Mesenchymal stem cell (in vitro differentiated cells and primary cell): ENCODE results near the gene MCCD1. TPM values are rescaled to one million over a fixed set of nuclear protein-coding genes. Genes with fewer than 3 reads are reported as not detected.

Experiments
- DNase-seq: peaks from one replicate; pipeline ENCODE4 v3.0.0-alpha.2; 2013
- H2AFZ ChIP-seq: one replicate; pipeline ENCODE4 v1.6.1; 2013; ENCODE audit warnings: low read depth, mild to moderate bottlenecking, control low read depth, inconsistent platforms, low read length, moderate library complexity
- H2AK5ac ChIP-seq: 2 replicates; pipeline ENCODE4 v1.6.1; 2013; ENCODE audit warnings: low read length, moderate library complexity, mild to moderate bottlenecking, inconsistent platforms; ENCODE audit not compliant: severe bottlenecking
- H2BK120ac ChIP-seq: one replicate; pipeline ENCODE4 v1.6.1; 2013; ENCODE audit warnings: low read depth, mild to moderate bottlenecking, inconsistent platforms, low read length, moderate library complexity
- H2BK12ac ChIP-seq, 2 experiments: one replicate each; pipeline ENCODE4 v1.6.1; 2013; ENCODE audit warnings: inconsistent platforms in 2 of 2, low read length in 2 of 2, mild to moderate bottlenecking in 2 of 2, moderate library complexity in 2 of 2, control low read depth in 1 of 2
- H2BK15ac ChIP-seq: one replicate; pipeline ENCODE4 v1.6.1; 2013; ENCODE audit warnings: mild to moderate bottlenecking, low read depth, inconsistent platforms; ENCODE audit not compliant: poor library complexity, severe bottlenecking
- H2BK5ac ChIP-seq: 2 replicates; pipeline ENCODE4 v1.6.1; 2013; ENCODE audit warnings: low read depth, mild to moderate bottlenecking, low read length, control low read depth, inconsistent platforms; ENCODE audit not compliant: poor library complexity, severe bottlenecking
- H3K14ac ChIP-seq, 2 experiments: one replicate each; pipeline ENCODE4 v1.6.1; 2013; ENCODE audit warnings: inconsistent platforms in 2 of 2, low read length in 2 of 2, control low read depth in 1 of 2, mild to moderate bottlenecking in 1 of 2, moderate library complexity in 1 of 2
- H3K18ac ChIP-seq, 2 experiments: one replicate each; pipeline ENCODE4 v1.6.1; 2013; ENCODE audit warnings: inconsistent platforms in 2 of 2, low read length in 2 of 2, control low read depth in 1 of 2, low read depth in 1 of 2, mild to moderate bottlenecking in 1 of 2
- H3K23ac ChIP-seq, 2 experiments: one replicate each; pipeline ENCODE4 v1.6.1; 2013; ENCODE audit warnings: inconsistent platforms in 2 of 2, low read length in 2 of 2, mild to moderate bottlenecking in 2 of 2, moderate library complexity in 2 of 2, control low read depth in 1 of 2
- H3K27ac ChIP-seq: 2 replicates; pipeline ENCODE4 v1.5.1; 2013; ENCODE audit warnings: mild to moderate bottlenecking, moderate library complexity, low read length, control low read depth, inconsistent platforms; ENCODE audit not compliant: poor library complexity, severe bottlenecking
- H3K27me3 ChIP-seq, 2 experiments: 2 replicates each; pipeline versions ENCODE4 v1.6.1 to v1.7.0; 2013; ENCODE audit warnings: low read length in 2 of 2, mild to moderate bottlenecking in 2 of 2, moderate library complexity in 2 of 2, control low read depth in 1 of 2, inconsistent platforms in 1 of 2; ENCODE audit not compliant: control insufficient read depth in 1 of 2, insufficient read depth in 1 of 2
- H3K36me3 ChIP-seq, 2 experiments: 2 replicates each; pipeline versions ENCODE4 v1.6.1 to v1.7.0; 2013; ENCODE audit warnings: low read length in 2 of 2, control low read depth in 1 of 2, inconsistent platforms in 1 of 2, low read depth in 1 of 2, mild to moderate bottlenecking in 1 of 2; ENCODE audit not compliant: insufficient read depth in 2 of 2, control insufficient read depth in 1 of 2
- H3K4ac ChIP-seq, 2 experiments: one replicate each; pipeline ENCODE4 v1.6.1; 2013; ENCODE audit warnings: inconsistent platforms in 2 of 2, low read length in 2 of 2, mild to moderate bottlenecking in 2 of 2, moderate library complexity in 2 of 2, control low read depth in 1 of 2, low read depth in 1 of 2
- H3K4me1 ChIP-seq: 2 replicates; pipeline ENCODE4 v1.6.1; 2013; ENCODE audit warnings: low read depth, low read length, control low read depth; ENCODE audit not compliant: control insufficient read depth, insufficient read depth
- H3K4me2 ChIP-seq: 2 replicates; pipeline ENCODE4 v1.6.1; 2013; ENCODE audit warnings: low read length, mild to moderate bottlenecking, inconsistent platforms; ENCODE audit not compliant: poor library complexity, severe bottlenecking
- H3K4me3 ChIP-seq, 2 experiments: 2 replicates each; pipeline versions ENCODE4 v1.5.1 to v1.7.0; 2013; ENCODE audit warnings: low read length in 2 of 2, mild to moderate bottlenecking in 2 of 2, control low read depth in 1 of 2, low read depth in 1 of 2; ENCODE audit not compliant: insufficient read depth in 1 of 2
- H3K79me1 ChIP-seq: replicated peaks from 2 replicates; pipeline ENCODE4 v1.6.1; 2013; ENCODE audit warnings: mild to moderate bottlenecking, control low read depth, low read length, inconsistent platforms; ENCODE audit not compliant: poor library complexity, severe bottlenecking
- H3K9ac ChIP-seq: 2 replicates; pipeline ENCODE4 v1.7.0; 2013; ENCODE audit warnings: mild to moderate bottlenecking, low read length, moderate library complexity
- H3K9me3 ChIP-seq: 2 replicates; pipeline ENCODE4 v1.7.0; 2013; ENCODE audit warnings: mild to moderate bottlenecking, low read length; ENCODE audit not compliant: control insufficient read depth
- H4K8ac ChIP-seq: one replicate; pipeline ENCODE4 v1.6.1; 2013; ENCODE audit warnings: inconsistent platforms, mild to moderate bottlenecking, low read length, moderate library complexity
- H4K91ac ChIP-seq: one replicate; pipeline ENCODE4 v1.6.1; 2013; ENCODE audit warnings: mild to moderate bottlenecking, low read length, inconsistent platforms
- WGBS: methylation state at CpG from one replicate; pipeline ENCODE4 v1.1.7; 2013; ENCODE audit warnings: mixed read lengths; 5-methylcytosine and 5-hydroxymethylcytosine counted together
- polyA plus RNA-seq, 2 experiments: library from polyadenylated mRNA; stranded (reverse); fragments of 200-250 nt; gene quantifications; one replicate each; pipeline ENCODE4 v1.2.3, GENCODE V29; 2013

MCCD1 gene
- polyA plus RNA-seq (2013, experiment 1 of 2): not detected
- polyA plus RNA-seq (2013, experiment 2 of 2): not detected

- Histone ChIP-seq H3K4ac (no peak within 1 kb of the TSS), H3K9ac (no peak within 1 kb of the TSS), H3K27me3 (no peaks in the 10 kb centered on the region), H3K14ac (no peak within 1 kb of the TSS), H3K27ac (peak within 1 kb of the TSS; percentile 20), H2BK120ac (no peak within 1 kb of the TSS), H3K79me1 (peaks cover 17% of the 10 kb centered on the region), H4K8ac (no peak within 1 kb of the TSS), H2BK12ac (no peak within 1 kb of the TSS), H2AFZ (no peak within 1 kb of the TSS), H3K4me1 (peaks cover 13% of the 10 kb centered on the region), H3K4me3 (no peak within 1 kb of the TSS), H4K91ac (no peak within 1 kb of the TSS), H3K4me2 (no peak within 1 kb of the TSS), H3K9me3 (no peaks in the 10 kb centered on the region), H2BK5ac (no peak within 1 kb of the TSS), H3K18ac (no peak within 1 kb of the TSS), H3K36me3 (peaks cover 46 to 52% of the 10 kb centered on the region in 2 experiments), H3K23ac (no peak within 1 kb of the TSS), H2AK5ac (no peak within 1 kb of the TSS), H2BK15ac (no peak within 1 kb of the TSS)
- no peak for DNase-seq
- 92% methylated on average over 7 of the region's 7 CpGs for WGBS
These were observed at the start of gene MCCD1 for GRCh38 chr6:31528821-31529328. Gene MCCD1 (plus strand): TSS chr6:31528962. CDS start chr6:31529015, 53 bp downstream.

GRCh38 chr6:31479151-31479932 is 49.4 kb upstream of the MCCD1 start:
- no peak overlapping the region for H3K27ac ChIP-seq
- no peak overlapping the region for H2BK120ac ChIP-seq
- H3K23ac ChIP-seq: no peak overlapping the region
- no peak overlapping the region for H2BK5ac ChIP-seq
- no peak for DNase-seq
- no peak overlapping the region for H3K4me3 ChIP-seq
- 93% methylated on average over 3 of the region's 5 CpGs for WGBS
- no peak overlapping the region for H4K91ac ChIP-seq
- no peak overlapping the region for H4K8ac ChIP-seq
- H3K9ac ChIP-seq: no peak overlapping the region
- no peak overlapping the region for H2AK5ac ChIP-seq
- H2AFZ ChIP-seq: no peak overlapping the region
- H3K14ac ChIP-seq: no peak overlapping the region
- no peak overlapping the region for H3K4me2 ChIP-seq
- H3K79me1 ChIP-seq: no peaks in the 10 kb centered on the region
- H3K9me3 ChIP-seq: no peaks in the 10 kb centered on the region
- no peak overlapping the region for H3K4ac ChIP-seq
- H2BK15ac ChIP-seq: no peak overlapping the region
- H3K4me1 ChIP-seq: no peaks in the 10 kb centered on the region
- no peak overlapping the region for H2BK12ac ChIP-seq
- no peak overlapping the region for H3K18ac ChIP-seq
- H3K27me3 ChIP-seq: peaks cover 14 to 41% of the 10 kb centered on the region in 2 experiments
- no peaks in the 10 kb centered on the region for H3K36me3 ChIP-seq

GRCh38 chr6:31479933-31480535 is 48.7 kb upstream of the MCCD1 start:
- Histone ChIP-seq H3K18ac (no peak overlapping the region), H3K9ac (no peak overlapping the region), H3K27ac (no peak overlapping the region), H3K79me1 (no peaks in the 10 kb centered on the region), H3K4me1 (no peaks in the 10 kb centered on the region), H2AK5ac (no peak overlapping the region), H3K23ac (no peak overlapping the region), H3K9me3 (no peaks in the 10 kb centered on the region), H2BK12ac (no peak overlapping the region), H2BK120ac (no peak overlapping the region), H3K27me3 (peaks cover 14 to 36% of the 10 kb centered on the region in 2 experiments), H3K4ac (no peak overlapping the region), H4K91ac (no peak overlapping the region), H3K14ac (no peak overlapping the region), H3K4me3 (no peak overlapping the region), H2BK15ac (no peak overlapping the region), H4K8ac (no peak overlapping the region), H2AFZ (no peak overlapping the region), H3K4me2 (no peak overlapping the region), H3K36me3 (no peaks in the 10 kb centered on the region), H2BK5ac (no peak overlapping the region)
- 54% methylated on average over 2 of the region's 3 CpGs for WGBS
- DNase-seq: no peak

- no peak overlapping the region for H2BK15ac ChIP-seq
- no peak overlapping the region for H3K4ac ChIP-seq
- no peak overlapping the region for H2BK120ac ChIP-seq
- H4K91ac ChIP-seq: no peak overlapping the region
- H3K4me2 ChIP-seq: no peak overlapping the region
- no peaks in the 10 kb centered on the region for H3K36me3 ChIP-seq
- no peak overlapping the region for H3K27ac ChIP-seq
- H3K18ac ChIP-seq: no peak overlapping the region
- H3K9ac ChIP-seq: no peak overlapping the region
- no peak overlapping the region for H3K23ac ChIP-seq
- no peaks in the 10 kb centered on the region for H3K4me1 ChIP-seq
- no peak overlapping the region for H2BK5ac ChIP-seq
- WGBS: 69% methylated on average over 9 of the region's 11 CpGs
- H2AFZ ChIP-seq: no peak overlapping the region
- H3K4me3 ChIP-seq: no peak overlapping the region
- no peak overlapping the region for H2BK12ac ChIP-seq
- H3K14ac ChIP-seq: no peak overlapping the region
- H3K27me3 ChIP-seq: peaks cover 14 to 35% of the 10 kb centered on the region in 2 experiments
- H2AK5ac ChIP-seq: no peak overlapping the region
- no peak for DNase-seq
- no peak overlapping the region for H4K8ac ChIP-seq
- no peaks in the 10 kb centered on the region for H3K9me3 ChIP-seq
- no peaks in the 10 kb centered on the region for H3K79me1 ChIP-seq
These were observed 48.2 kb upstream of the MCCD1 start for GRCh38 chr6:31480574-31480973.
